Stomach smooth muscle (tissue), 2 donors: ENCODE results near the gene KIRREL3.

Source experiments
- H3K27ac ChIP-seq: one replicate; pipeline ENCODE4 v1.7.0; 2013; ENCODE audit warnings: mild to moderate bottlenecking, low read length, inconsistent platforms
- H3K27me3 ChIP-seq, 2 donors: one replicate each; pipeline ENCODE4 v1.7.0; 2013; ENCODE audit warnings: low read length in 2 of 2; ENCODE audit not compliant: insufficient read depth in 2 of 2, control insufficient read depth in 1 of 2
- H3K36me3 ChIP-seq, 2 donors: one replicate each; pipeline ENCODE4 v1.7.0; 2013; ENCODE audit warnings: low read length in 2 of 2; ENCODE audit not compliant: control insufficient read depth in 2 of 2, insufficient read depth in 2 of 2
- H3K4me1 ChIP-seq: one replicate; pipeline ENCODE4 v1.7.0; 2013; ENCODE audit warnings: low read length; ENCODE audit not compliant: control insufficient read depth, insufficient read depth
- H3K4me3 ChIP-seq, 2 donors: one replicate each; pipeline ENCODE4 v1.7.0; 2013; ENCODE audit warnings: low read length in 2 of 2
- H3K9ac ChIP-seq, 2 donors: one replicate each; pipeline ENCODE4 v1.7.0; 2013; ENCODE audit warnings: low read length in 2 of 2, mild to moderate bottlenecking in 1 of 2
- H3K9me3 ChIP-seq, 2 donors: one replicate each; pipeline ENCODE4 v1.7.0; 2013; ENCODE audit warnings: low read length in 2 of 2; ENCODE audit not compliant: control insufficient read depth in 2 of 2
- donor health status: healthy.
- donor health status: Pancreatic carcinoma.

The KIRREL3 gene

GRCh38 chr11:127000291-127000968 is at the start of gene KIRREL3:
TSS of gene KIRREL3 (minus strand) at chr11:127000770.
- Histone ChIP-seq H3K4me1 (peaks cover 4% of the 10 kb centered on the region), H3K27ac (no peak within 1 kb of the TSS), H3K4me3 (peak within 1 kb of the TSS; percentile 12 to 69), H3K9me3 (no peaks in the 10 kb centered on the region), H3K36me3 (no peaks in the 10 kb centered on the region), H3K27me3 (peaks cover 55 to 65% of the 10 kb centered on the region in 2 donors), H3K9ac (peak within 1 kb of the TSS in 1 of 2 donors; percentile 13)

- Histone ChIP-seq H3K4me1 (no peaks in the 10 kb centered on the region), H3K36me3 (no peaks in the 10 kb centered on the region), H3K4me3 (no peak overlapping the region), H3K27ac (no peak overlapping the region), H3K27me3 (no peaks in the 10 kb centered on the region), H3K9ac (no peak overlapping the region), H3K9me3 (no peaks in the 10 kb centered on the region)
These were observed 49.6 kb upstream of the KIRREL3 start for GRCh38 chr11:127050186-127050585.

DNA sequence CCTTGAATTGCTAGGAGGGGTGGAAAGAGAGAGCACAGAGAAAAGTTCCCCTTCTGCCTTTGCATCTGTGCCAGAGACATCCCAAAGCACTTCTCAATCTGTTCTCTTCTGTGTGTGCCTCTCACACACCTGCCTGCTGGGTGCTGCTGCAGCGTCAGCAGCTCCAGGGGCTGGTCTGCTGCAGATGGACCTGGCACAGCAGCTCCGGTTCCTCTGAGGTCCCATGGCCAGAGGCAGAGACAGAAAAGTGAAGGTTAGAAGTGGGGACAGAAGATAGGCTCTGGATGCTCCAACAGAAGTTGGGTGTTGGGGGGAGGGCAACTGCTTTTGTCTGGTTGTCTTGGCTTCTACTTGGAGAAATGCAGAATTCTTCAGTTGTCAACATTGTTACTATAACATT is 48.9 kb upstream of the KIRREL3 start:
- H3K4me3 ChIP-seq: no peak overlapping the region
- H3K27ac ChIP-seq: no peak overlapping the region
- H3K4me1 ChIP-seq: no peaks in the 10 kb centered on the region
- no peaks in the 10 kb centered on the region for H3K27me3 ChIP-seq
- no peaks in the 10 kb centered on the region for H3K9me3 ChIP-seq
- no peak overlapping the region for H3K9ac ChIP-seq
- H3K36me3 ChIP-seq: no peaks in the 10 kb centered on the region

DNA sequence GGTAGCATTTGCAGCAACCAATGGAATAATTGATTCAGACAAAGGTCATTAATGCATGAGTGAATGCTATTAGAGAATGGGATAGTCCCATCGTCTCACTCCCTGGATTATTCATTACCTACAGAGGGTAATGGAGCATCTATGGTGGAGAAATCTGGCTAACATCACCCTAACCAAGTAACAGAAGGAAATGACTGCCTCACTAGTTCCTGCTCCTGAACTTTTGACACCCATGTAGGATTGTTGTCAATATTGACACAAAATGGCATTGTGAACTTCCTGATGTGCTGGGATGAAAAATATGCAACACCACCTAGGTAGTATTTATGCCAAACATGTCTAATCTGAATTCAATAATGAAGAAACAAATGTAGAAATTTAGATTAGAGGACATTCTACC is 44.0 kb upstream of the KIRREL3 start:
- Histone ChIP-seq H3K9ac (no peak overlapping the region), H3K27me3 (no peaks in the 10 kb centered on the region), H3K9me3 (no peaks in the 10 kb centered on the region), H3K4me3 (no peak overlapping the region), H3K27ac (no peak overlapping the region), H3K36me3 (no peaks in the 10 kb centered on the region), H3K4me1 (no peaks in the 10 kb centered on the region)

DNA sequence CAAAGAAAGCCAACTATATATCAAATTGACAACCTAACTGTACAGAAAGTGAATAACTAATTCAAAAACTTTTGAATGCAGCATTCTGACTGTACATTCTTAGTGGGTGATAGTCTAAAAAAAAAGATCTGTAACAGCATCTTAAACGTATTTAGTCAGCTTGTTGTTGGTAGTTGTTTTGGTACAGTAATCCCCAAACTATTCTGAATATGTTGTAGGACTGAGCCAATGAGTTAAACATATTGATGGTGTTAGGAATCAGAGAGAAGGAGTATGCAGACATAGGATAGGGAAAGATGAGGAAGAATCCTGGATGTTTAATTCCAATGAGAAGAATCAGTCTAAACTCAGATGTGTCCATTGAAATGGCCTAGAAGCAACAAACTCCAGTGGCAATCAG is 41.9 kb upstream of the KIRREL3 start:
- H3K27ac ChIP-seq: no peak overlapping the region
- no peaks in the 10 kb centered on the region for H3K36me3 ChIP-seq
- no peak overlapping the region for H3K9ac ChIP-seq
- H3K27me3 ChIP-seq: no peaks in the 10 kb centered on the region
- no peak overlapping the region for H3K4me3 ChIP-seq
- H3K9me3 ChIP-seq: no peaks in the 10 kb centered on the region
- no peaks in the 10 kb centered on the region for H3K4me1 ChIP-seq

GRCh38 chr11:127039591-127039990 is 39.0 kb upstream of the KIRREL3 start:
- Histone ChIP-seq H3K9me3 (no peaks in the 10 kb centered on the region), H3K9ac (no peak overlapping the region), H3K4me1 (no peaks in the 10 kb centered on the region), H3K4me3 (no peak overlapping the region), H3K27me3 (no peaks in the 10 kb centered on the region), H3K27ac (no peak overlapping the region), H3K36me3 (no peaks in the 10 kb centered on the region)

DNA sequence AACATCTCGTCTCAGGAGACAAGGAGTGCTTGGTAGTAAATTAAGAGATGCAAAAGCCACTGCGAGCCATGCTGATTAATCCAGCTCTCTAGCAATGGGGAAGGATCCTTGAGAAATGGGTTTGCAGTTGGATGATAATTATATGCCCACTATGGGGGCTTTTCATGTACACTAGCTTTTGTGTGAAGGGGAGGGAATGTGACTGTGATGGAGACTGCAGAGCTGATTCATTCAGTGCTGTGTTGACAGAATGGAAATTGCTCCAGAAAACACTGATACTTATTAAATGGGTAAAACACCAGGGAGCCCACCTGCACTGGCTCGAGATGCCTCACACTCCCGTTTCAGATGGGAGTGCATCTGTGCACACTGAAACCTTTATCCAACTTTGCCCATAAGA is 37.0 kb upstream of the KIRREL3 start:
- Histone ChIP-seq H3K27ac (no peak overlapping the region), H3K9me3 (no peaks in the 10 kb centered on the region), H3K4me3 (no peak overlapping the region), H3K36me3 (no peaks in the 10 kb centered on the region), H3K27me3 (no peaks in the 10 kb centered on the region), H3K9ac (no peak overlapping the region), H3K4me1 (no peaks in the 10 kb centered on the region)

DNA sequence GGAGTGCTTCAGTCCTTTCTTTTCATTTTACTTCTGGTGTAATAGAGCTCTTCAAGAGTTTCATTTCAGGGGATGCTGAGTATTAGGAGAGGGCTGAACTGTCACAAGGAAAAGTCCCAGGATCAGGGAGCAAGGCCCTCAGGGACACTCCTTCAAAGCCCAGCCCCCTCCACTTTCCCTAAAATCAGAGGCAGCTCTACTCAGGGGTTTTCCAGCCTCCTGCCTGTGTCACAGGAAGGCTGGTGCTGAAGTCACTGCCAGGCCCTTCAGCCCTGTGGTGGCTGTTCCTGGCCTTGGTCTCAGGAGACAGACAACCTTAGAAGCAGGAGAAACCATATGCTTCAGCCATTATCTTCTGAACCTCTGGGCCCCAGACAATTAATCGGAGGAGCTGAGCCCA is 36.4 kb upstream of the KIRREL3 start:
- Histone ChIP-seq H3K36me3 (no peaks in the 10 kb centered on the region), H3K27me3 (no peaks in the 10 kb centered on the region), H3K9ac (no peak overlapping the region), H3K27ac (no peak overlapping the region), H3K4me1 (no peaks in the 10 kb centered on the region), H3K9me3 (no peaks in the 10 kb centered on the region), H3K4me3 (no peak overlapping the region)

DNA sequence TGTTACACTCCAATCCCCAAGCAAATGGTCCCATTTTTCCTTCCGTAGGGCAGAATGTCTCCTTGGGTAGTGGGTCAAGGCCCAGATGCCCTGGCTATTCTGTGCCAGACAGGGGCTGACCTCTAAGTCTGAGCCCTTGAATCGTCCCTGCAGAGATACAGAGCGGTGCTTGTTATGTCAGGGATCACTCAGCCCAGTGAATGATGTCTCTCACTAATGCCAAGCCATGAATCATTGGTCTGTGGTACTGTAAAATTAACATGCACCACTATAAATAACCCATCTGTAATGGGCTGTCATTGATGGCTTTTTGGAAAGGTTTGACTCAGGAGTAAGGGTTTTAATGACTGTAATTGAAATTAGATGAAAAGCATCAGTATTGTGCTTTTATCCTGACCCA is 35.3 kb upstream of the KIRREL3 start:
- Histone ChIP-seq H3K27ac (no peak overlapping the region), H3K9me3 (no peaks in the 10 kb centered on the region), H3K36me3 (no peaks in the 10 kb centered on the region), H3K4me1 (no peaks in the 10 kb centered on the region), H3K27me3 (no peaks in the 10 kb centered on the region), H3K4me3 (no peak overlapping the region), H3K9ac (no peak overlapping the region)

DNA sequence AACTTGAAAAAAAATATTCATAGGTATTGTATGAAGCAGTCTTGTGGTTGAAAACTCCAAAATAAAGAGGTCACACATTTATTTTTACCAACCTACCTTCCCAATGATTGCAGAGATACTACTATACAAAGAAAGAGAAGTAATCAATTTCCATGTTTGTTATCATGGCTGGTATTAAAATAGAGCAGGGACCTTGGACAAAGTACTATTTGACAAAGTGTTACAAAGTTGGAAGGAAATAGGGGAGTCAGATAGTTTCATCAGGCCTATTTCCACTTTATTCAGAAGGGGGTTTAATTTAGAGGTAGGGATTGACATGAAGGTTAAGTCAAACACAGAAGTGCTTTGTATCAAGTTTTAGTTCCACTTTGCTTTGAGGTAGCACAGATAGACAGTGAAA is 34.4 kb upstream of the KIRREL3 start:
- no peaks in the 10 kb centered on the region for H3K4me1 ChIP-seq

GRCh38 chr11:127028648-127029047 is 28.1 kb upstream of the KIRREL3 start:
- Histone ChIP-seq H3K9me3 (no peaks in the 10 kb centered on the region), H3K27ac (no peak overlapping the region), H3K9ac (no peak overlapping the region), H3K27me3 (no peaks in the 10 kb centered on the region), H3K36me3 (no peaks in the 10 kb centered on the region), H3K4me1 (no peaks in the 10 kb centered on the region), H3K4me3 (no peak overlapping the region)

More for the DNA sequence above, 34.4 kb upstream of the KIRREL3 start:
- Histone ChIP-seq H3K27ac (no peak overlapping the region), H3K36me3 (no peaks in the 10 kb centered on the region), H3K9ac (no peak overlapping the region), H3K9me3 (no peaks in the 10 kb centered on the region), H3K27me3 (no peaks in the 10 kb centered on the region), H3K4me3 (no peak overlapping the region)
